HFFc6 (cell line): ENCODE data around the gene TUBA3C. TPM values are rescaled to one million over a fixed set of nuclear protein-coding genes. Genes with fewer than 3 reads are reported as not detected.

ENCODE experiments used
- DNase-seq: peaks from one replicate; pipeline ENCODE4 v3.0.0-alpha.2; 2018
- H3K27ac Mint-ChIP-seq: 2 replicates; pipeline ENCODE4 v1.8.0; 2020; ENCODE audit warnings: mild to moderate bottlenecking, mixed read lengths
- H3K27me3 Mint-ChIP-seq: 2 replicates; pipeline ENCODE4 v1.8.0; 2021; ENCODE audit warnings: mild to moderate bottlenecking, moderate library complexity, mixed read lengths; ENCODE audit not compliant: insufficient read depth
- H3K36me3 Mint-ChIP-seq: 2 replicates; pipeline ENCODE4 v1.8.0; 2021; ENCODE audit warnings: low read depth, mixed read lengths
- H3K4me1 Mint-ChIP-seq: 2 replicates; pipeline ENCODE4 v1.8.0; 2020; ENCODE audit warnings: low read depth, mixed read lengths
- H3K4me3 Mint-ChIP-seq: 2 replicates; pipeline ENCODE4 v1.8.0; 2020; ENCODE audit warnings: mild to moderate bottlenecking, moderate library complexity, mixed read lengths
- H3K9me3 Mint-ChIP-seq: 2 replicates; pipeline ENCODE4 v1.8.0; 2020; ENCODE audit warnings: mild to moderate bottlenecking, mixed read lengths
- total RNA-seq, 6 experiments: library from RNA; stranded (reverse); fragmentation: NEBNext Ultra II Directional; extraction: Animal tissue kit (Norgen Biotek cat#: 25700); gene quantifications; 2 replicates in 1 of 6; 3 replicates in 5 of 6; pipeline ENCODE4 v1.2.3, GENCODE V29; 2021
- TF ChIP-seq, protein P1 (sequence below): fragments of 200-600 bp; sonication (generic); IDR thresholded peaks from 2 replicates; pipeline ENCODE4 v1.5.0; 2021; ENCODE audit warnings: antibody characterized with exemption, mild to moderate bottlenecking

The TUBA3C gene
- total RNA-seq, 6 experiments from 2014 or later = not detected

DNA sequence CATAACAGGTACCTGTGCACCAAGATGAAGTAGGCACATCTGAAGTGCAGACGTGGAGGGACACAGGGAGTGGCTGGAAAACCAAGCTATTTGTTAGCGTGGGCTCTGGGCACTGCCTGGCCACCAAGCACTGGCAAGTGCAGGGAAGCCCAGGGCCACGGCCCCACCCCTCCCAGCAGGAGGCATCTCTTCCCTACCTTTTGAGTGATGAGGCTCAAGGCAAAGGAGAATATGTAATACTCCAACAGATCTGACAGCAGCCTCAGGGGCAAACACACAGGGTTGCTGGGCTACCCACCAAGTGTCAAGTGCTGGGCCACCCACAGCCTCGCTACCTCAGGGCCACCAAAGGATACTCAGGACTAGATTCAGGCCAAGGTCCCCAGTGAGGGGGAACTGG, 11.6 kb downstream of the TUBA3C start:
- Mint-ChIP-seq H3K9me3 (peaks cover 41% of the 10 kb centered on the region), H3K27me3 (no peaks in the 10 kb centered on the region), H3K4me1 (no peaks in the 10 kb centered on the region), H3K36me3 (no peaks in the 10 kb centered on the region), H3K4me3 (no peak overlapping the region), H3K27ac (no peak overlapping the region)
- no peak for DNase-seq
- TF ChIP-seq, protein P1, sequence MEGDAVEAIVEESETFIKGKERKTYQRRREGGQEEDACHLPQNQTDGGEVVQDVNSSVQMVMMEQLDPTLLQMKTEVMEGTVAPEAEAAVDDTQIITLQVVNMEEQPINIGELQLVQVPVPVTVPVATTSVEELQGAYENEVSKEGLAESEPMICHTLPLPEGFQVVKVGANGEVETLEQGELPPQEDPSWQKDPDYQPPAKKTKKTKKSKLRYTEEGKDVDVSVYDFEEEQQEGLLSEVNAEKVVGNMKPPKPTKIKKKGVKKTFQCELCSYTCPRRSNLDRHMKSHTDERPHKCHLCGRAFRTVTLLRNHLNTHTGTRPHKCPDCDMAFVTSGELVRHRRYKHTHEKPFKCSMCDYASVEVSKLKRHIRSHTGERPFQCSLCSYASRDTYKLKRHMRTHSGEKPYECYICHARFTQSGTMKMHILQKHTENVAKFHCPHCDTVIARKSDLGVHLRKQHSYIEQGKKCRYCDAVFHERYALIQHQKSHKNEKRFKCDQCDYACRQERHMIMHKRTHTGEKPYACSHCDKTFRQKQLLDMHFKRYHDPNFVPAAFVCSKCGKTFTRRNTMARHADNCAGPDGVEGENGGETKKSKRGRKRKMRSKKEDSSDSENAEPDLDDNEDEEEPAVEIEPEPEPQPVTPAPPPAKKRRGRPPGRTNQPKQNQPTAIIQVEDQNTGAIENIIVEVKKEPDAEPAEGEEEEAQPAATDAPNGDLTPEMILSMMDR = no peak

DNA sequence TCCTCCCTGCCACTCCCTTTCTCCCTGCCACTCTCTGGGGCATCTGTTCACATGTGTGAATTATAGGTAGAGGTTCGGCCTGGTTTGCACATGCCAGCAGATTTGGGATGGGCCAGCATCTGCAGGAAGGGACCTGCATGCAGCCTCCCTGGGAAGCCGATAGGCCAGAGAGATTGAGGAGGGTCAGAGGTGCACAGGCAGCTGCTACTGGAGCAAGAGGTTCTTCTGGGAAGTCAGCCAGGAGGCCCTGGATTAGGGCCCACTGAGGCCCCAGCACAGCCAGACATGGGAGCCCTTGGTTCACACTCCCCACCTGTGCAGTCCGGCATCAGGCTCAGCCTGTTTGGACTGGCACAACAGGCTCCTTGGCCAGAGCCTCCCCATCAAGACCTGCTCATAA, 12.1 kb downstream of the TUBA3C start:
- TF ChIP-seq, protein P1 = no peak
- peaks cover 37% of the 10 kb centered on the region for H3K9me3 Mint-ChIP-seq
- no peak overlapping the region for H3K4me3 Mint-ChIP-seq
- no peaks in the 10 kb centered on the region for H3K36me3 Mint-ChIP-seq
- no peak for DNase-seq
- H3K4me1 Mint-ChIP-seq = no peaks in the 10 kb centered on the region
- no peaks in the 10 kb centered on the region for H3K27me3 Mint-ChIP-seq
- H3K27ac Mint-ChIP-seq = no peak overlapping the region

DNA sequence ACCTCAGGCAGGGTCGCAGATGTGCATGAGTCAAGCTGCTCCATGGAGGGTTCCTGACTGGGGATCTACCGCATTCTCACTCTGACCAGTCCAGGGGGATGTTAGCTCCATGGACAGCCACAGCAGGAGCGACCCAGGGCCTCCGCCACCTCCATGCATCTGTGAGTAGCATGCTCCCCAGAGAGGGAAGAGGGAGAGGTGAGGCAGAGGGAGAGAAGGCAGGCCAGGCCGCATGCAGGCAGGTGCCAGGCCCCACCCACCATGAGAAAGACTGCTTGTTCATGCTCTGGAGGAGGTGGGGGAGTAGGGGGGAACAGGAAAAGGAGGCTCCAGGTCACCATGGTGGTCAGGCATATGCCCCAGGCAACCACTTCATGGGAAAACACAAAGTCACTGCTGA, 20.3 kb downstream of the TUBA3C start:
- Mint-ChIP-seq H3K9me3 (peaks cover 59% of the 10 kb centered on the region), H3K27me3 (no peaks in the 10 kb centered on the region; the same call in none of the 2 replicates), H3K27ac (no peak overlapping the region), H3K36me3 (peaks cover 6% of the 10 kb centered on the region), H3K4me3 (no peak overlapping the region), H3K4me1 (no peaks in the 10 kb centered on the region)
- DNase-seq = no peak
- TF ChIP-seq, protein P1 = no peak

DNA sequence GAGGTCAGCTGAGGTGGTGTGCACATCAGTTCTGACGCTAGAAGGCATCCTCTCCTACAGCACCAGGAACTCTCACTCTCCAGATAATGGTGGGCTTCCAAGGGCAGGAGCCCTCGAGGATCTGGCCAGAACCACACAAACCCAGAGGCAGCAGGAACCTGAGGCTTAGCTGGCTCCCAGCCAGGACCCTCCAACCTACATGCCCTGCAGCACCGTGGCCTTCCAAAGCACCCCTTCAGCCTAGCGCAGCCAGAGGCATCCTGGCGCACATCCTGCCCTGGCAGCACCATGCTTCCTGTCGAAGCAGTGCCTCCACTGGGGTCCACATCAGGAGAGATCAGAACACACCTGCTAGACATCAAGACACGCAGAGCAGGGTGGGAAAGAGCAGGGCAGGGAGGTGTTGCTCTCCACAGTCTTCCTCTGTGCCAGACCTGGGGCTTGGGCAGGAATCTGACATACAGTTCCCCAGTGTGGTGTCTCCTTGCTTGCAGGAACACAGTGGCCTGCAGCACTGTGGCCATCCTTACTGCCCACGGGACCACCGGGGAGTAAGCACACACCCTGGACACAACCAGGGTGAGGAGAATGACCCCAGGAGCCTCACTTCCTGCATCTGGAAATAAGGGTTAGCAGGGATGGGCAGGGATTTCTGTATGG, 21.7 kb downstream of the TUBA3C start:
- DNase-seq = no peak
- H3K36me3 Mint-ChIP-seq = peaks cover 6% of the 10 kb centered on the region
- H3K9me3 Mint-ChIP-seq = peaks cover 63% of the 10 kb centered on the region
- H3K4me1 Mint-ChIP-seq = no peaks in the 10 kb centered on the region
- TF ChIP-seq, protein P1 = no peak
- H3K4me3 Mint-ChIP-seq = no peak overlapping the region
- no peak overlapping the region for H3K27ac Mint-ChIP-seq
- no peaks in the 10 kb centered on the region; the same call in none of the 2 replicates for H3K27me3 Mint-ChIP-seq

DNA sequence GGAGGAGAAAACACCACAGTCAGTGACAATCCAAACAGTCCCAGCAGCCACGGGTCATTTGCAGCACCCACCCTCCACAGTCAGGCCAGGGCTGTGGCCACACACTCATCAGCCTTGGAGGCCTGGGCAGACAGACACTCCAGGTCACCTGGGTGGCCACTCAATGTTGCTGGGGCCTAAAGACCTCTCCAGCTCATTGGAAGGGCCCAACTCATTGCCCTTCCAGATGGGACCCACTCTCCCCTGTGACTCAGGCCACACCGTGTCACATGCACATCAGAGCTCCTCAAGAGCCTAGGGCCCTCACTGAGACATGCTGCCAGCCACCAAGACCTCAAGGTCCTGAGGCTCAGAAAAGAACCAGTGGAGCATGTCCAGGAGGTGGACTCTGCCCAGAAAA, 22.4 kb downstream of the TUBA3C start:
- Mint-ChIP-seq H3K36me3 (peaks cover 6% of the 10 kb centered on the region), H3K4me1 (no peaks in the 10 kb centered on the region), H3K27ac (no peak overlapping the region), H3K27me3 (no peaks in the 10 kb centered on the region; the same call in none of the 2 replicates), H3K9me3 (peaks cover 66% of the 10 kb centered on the region), H3K4me3 (no peak overlapping the region)
- no peak for DNase-seq
- TF ChIP-seq, protein P1 = no peak
